Activated naive CD4-positive, alpha-beta T cell treated with anti-CD3 and anti-CD28 coated beads, Interleukin-2, amount 50 U/mL, for 16 hours (primary cell): ENCODE results near the gene SYCE3.

Source experiments
- DNase-seq: peaks from one replicate; pipeline ENCODE4 v3.0.0-alpha.2; 2020

Gene SYCE3

DNA sequence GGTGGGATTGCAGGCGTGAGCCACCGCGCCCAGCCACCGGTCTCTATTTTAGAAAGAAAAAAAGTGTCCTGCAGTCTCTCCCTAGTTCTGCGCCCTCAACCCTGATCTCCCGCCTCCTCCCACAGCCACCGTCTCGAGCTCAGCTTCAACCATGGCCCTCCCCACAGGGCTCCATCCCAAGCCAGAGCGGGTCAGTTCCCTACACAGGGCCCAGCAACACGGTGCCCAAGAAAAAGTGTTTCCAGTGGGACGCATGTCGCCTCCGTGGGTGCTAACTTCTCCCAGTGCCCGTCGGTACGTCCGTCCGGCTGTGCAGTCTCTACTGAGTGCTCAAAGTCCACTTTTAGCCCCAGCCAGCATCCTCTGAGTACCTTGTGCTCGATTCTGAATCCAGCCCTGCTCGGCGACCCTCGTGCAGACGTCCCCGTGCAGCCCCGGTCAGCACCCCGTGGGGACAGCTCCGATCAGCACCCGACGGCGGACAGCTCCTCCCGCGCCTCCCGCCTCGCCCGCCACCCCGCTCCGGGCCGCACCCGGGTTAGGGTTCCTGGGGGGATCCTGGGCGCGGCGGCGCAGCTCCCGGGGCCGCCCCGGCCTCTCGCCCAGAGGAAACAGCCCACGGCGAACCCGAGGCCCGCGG is 37.2 kb upstream of the SYCE3 start:
- peak; percentile 63 for DNase-seq

DNA sequence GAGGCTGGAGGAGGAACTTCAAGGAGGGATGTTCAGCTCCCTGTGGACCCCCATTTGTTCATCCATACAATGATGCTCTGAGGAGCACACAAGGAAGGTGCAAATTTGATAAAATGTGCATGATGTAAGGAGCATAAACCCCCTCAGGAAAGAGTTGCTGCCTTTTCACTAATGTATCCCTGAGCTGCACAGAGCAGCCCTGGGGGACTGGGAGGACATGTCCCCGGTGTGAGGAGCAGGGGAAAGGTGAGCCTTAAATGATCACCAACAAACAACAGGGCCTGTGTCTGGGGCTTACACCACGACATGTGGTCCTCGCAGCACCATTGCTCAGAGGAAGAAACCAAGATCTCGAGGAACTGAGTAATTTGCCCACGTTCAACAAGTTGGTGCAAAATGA is 34.4 kb upstream of the SYCE3 start:
- no peak for DNase-seq

DNA sequence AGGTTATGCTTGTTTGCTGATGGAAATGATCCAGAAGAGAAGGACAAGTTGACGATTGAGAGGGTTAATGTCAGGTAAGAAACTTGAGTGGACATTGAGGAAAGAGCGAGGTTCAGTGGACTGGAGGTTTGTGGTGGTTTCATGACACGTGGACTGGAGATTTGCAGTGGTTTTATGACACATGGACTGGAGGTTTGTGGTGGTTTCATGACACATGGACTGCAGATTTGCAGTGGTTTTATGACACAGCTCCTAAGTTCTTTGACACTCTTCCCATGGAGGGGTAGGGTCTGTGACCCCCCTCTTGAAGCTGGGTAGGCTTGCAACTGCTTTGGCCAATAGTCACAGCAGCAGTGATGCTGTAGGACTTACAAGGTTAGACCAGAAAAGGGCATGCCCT is 32.5 kb upstream of the SYCE3 start:
- no peak for DNase-seq

DNA sequence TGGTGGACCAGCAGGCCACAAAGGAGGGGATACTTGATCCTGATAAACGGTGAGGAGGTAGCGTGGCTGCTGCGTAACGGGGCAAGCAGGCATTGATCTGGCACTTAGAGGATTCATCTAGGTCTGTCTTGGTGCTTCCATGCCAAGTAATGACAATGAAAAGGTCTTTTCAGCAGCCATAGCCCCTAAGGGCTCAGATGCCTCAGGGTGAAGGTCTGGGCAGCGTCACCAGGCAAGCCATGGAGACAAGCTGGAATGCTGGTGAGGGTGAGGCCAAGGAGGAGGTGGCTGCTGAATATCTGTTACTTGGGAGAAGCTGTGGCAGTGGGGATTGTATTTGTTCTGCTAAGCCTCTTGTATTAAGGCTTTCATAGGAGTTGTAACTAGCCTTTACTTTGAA is 24.7 kb upstream of the SYCE3 start:
- DNase-seq = no peak

DNA sequence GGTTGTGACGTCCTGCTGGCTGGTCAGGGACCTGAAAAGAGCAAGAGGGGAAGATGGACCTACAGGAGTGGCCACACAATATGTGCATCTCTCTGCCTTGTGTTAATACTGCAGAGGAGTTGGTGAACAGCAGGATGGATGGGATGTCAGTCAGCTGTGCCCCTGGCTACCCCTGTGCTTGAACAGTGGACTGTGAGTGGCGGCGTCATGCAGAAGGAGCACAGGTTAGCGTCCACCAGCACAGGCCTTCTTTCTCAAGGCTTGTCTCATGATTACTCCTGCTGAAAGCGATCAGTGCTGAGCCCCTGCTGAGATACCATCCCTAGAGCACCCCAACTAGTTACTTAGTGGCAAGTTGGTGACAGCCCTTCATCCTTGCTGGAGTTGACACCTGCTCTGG is 23.7 kb upstream of the SYCE3 start:
- no peak for DNase-seq

DNA sequence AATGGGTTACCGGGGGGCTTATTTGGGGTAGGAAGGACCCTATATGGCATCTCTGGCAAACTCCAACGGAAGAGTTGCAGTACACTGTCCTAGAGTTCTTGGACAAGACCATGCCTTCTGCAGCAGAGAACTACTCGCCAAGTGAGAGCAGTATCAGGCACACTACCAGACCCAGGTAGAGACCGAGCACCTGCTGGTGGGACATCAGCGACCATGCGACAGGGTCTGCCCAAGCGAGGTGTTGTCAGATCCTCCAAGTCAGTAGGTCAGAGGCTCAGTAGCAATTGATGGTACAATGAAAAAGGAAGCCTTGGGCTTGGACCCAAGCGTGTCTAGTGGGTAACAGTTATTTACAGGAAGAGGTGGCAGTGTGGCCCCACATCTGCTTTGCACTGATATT is 23.1 kb upstream of the SYCE3 start:
- no peak for DNase-seq

DNA sequence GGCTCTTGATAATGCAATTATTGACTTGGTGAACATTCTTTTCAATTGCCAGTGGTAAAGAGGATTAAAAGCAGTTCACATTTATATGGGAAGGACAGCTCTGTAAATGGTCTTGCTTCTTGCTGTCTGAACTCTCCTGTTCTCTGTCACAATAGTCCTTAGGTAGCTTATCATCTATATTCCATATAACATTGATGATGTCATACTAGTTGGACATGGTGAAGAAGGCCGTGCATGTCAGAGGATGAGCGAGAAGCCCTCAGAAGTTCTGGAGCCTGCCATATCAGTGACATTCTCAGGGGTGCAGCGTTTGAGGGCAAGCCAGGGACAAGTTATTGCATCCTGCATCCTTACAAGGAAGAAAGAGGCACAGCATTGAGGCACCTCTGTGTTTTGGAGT is 22.5 kb upstream of the SYCE3 start:
- no peak for DNase-seq

DNA sequence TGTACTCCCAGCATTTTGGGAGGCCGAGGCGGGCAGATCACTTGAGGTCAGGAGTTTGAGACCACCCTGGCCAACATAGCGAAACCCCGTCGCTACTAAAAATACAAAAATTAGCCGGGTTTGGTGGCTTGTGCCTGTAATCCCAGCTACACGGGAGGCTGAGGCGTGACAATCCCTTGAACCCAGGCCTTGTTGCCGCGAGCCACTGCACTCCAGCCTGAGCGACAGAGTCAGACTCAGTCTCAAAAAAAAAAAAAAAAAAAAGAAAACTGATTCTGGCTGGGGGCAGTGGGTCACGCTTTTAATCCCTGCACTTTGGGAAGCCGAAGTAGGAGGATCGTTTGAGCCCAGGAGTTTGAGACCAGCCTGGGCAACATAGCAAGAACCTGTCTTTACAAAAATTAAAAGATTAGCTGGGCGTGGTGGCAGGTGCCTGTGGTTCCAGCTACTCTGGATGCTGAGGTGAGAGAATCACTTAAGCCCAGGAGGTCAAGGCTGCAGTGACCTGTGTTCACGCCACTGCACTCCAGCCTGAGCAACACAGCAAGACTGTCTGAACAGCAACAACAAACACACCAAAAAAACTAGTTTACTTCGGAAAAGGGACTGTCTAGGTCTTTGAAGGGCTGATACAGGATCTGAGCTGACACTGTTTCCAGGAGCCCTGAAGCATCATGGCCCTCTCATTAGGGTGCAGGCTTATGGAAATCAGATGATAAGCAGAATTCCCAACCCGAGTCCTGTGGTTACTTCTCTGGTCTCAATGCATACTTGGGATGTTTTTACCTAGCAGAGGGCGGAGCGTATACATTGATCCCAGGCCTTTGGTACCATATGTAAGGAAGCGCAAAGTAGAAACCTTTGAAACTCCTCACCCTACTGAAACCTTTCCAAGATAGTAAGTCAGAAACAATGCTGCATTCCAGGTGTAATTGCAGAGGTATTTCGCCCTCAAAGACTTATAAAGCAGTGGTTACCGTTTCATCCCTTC is 21.7 kb upstream of the SYCE3 start:
- no peak for DNase-seq

DNA sequence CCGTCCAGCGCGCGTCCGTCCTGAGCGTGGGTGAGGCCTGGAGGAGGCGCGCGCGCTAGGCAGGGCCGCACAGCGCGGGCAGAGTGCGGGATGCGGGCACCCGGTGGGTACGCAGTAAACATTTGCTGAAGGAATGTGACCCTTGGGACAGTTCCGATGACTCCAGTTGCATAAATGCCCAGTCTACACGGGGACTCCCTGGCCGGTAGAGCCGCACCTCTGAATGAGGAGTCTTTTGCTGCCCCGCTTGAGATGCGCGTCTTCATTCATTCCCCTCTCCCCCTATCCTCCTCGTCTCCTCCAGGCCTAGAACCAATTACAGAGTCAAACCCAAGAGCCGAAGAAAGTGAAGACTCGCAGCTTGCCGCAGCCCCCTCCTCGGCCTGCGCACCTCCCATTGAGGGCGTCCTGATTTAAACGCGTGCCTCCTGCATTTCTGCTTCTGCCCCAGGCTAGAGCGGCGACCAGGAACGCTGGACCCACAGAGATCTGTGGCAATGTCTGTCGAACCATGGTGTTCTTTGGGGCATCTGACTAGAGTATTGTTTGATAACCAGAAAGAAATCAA is 20.7 kb upstream of the SYCE3 start:
- DNase-seq = no peak

DNA sequence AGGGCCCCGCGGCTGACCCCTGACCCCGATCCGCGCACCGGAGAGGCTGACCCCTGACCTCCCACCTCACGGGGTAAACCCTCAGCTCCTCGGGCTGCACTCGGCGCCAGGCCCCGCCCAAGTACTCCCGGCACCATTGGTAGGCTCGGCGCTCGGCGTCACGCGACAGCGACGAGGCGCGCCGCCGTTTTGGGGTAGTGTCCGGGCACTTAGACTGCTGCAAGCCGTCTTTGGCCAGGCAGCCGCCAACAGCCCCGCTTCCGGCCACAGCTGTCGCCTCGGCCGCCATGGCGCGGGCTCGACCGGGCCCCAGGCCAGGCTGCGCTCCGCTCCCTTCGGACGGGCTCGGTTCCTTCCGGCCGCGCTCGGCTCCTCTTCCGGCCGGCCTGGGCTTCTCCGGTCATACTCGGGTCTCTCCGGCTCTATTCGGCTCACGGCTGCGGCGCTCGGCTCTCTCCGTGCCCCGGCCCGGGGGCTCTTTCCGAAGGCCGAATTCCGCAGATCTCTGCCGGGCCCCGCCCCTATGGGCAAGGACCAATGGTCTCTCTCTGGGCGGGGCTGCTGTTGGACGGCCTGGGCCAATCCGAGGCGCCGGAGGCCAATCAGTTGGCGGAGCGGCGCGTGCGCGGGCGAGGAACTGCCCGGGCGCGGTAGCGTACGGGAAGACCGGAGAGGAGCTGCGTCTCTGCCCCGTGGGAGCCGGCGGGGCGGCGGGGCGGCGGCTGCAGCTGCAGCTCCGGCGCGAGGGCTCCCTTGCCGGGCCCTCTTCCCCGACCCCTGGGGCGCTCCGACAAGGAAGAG is 20.0 kb upstream of the SYCE3 start, which contains the start of gene CHKB:
CHKB (minus strand) TSS at position 357 of the 801 bp plus-strand sequence; CDS start at position 289, 68 bp downstream.
- DNase-seq = peak; percentile 99

DNA sequence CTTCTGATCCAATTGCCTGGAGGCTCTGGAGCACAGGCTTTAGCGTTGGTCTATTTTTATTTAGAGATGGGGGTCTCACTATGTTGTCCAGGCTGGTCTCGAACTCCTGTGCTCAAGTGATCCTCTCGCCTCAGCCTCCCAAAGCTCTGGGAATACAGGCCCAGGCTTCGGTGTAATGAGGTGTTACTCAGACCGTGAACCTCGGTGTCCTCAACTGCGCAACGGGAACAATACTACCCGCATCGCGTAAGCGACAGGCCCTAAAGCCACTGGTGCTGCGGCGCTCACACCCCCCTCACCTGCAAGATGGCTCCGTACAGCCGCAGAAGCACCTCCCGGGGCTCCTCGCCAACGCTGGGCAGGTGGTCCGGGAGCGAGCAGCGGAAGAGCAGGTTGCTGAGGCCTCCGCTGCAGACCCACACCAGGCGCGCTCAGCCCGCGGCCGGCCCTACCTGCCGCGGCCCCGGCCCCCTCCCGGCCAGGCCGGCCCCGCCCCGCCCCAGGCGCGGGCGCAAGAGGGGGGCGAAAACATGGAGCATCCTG is 19.3 kb upstream of the SYCE3 start:
- peak; percentile 33 for DNase-seq

DNA sequence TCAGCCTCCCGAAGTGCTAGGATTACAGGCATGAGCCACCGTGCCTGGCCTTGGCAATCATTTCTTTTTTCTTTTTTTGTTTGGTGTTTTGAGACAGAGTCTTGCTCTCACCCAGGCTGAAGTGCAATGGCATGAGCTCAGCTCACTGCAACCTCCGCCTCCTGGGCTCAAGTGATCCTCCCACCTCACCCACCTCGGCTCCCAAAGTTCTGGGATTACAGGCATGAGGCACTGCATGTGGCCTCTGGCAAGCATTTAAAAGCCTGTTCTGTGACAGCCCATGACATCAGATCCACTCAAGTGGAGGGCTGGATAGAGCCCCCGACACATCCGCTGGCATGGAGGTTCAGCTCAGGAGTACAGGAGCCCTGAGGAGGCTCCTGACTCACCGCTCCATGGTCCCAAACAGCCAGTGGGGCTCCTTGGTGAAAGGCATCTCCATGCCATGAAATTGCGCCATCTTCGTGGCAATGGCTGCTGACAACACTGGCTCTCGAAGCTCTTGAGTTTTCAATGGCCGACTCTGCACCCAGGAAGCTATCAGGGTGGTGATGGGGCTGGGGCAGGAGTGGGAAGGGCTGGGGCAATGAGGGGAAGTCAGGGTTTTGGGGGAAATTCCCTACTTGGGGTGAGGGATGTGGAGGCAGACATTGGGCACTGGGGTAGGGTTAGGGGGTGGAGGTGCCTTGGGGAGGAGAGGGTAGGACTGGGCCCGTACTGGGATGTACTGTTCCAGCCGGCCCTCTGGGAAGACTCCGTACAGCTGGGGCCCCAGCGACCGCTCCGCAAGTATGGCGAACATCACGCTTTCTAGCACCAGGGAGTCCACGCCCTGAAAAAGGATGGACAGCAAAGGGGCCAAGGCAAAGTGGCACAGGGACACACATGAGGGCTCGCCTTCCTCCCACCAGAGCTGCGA is 18.6 kb upstream of the SYCE3 start:
- DNase-seq = no peak

DNA sequence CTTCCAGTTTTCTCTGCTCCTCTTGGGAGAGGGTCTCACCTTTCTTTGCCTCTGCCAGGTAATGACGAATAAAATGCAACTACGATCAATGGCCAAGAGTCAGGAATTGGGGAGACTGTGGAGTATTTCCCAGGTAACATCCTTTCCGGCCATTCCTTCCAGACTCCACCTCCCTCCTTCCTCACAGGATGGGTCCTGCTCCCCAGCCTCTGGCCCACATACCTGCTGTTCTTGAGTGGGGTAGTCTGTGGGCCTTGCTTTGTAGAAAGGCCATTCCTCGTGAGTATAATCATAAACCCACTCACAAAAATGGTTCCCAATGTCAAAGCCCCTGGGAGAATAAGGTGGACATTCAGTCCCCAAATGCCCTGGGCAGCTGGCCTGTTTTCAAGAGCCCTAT is 17.0 kb upstream of the SYCE3 start:
- DNase-seq = no peak

DNA sequence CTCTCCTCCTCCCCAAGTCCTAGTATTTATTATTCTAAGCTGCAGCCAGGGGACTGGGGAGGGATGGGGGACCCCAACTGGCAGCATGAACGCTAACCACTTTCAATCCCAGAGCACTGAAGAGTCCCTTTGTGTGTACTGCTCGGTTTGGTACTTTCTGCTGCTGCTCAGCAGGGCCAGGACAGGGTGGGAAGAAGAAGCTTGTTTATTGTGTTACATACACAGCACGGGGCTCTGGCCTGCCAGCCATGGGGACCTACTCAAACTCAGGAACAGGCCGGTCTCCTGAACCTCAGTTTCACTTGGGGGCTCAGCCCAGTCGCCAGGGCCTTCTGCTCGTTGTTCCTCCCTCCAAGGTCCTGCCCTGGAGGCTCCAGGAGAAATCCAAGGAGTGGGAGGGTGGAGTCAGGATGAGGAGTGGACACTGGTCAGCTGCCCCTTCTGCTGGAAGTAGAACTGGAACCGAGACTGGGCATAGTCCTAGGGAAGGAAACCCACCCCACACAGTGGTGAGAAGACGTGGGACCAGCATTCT is 16.1 kb upstream of the SYCE3 start:
- DNase-seq = no peak

DNA sequence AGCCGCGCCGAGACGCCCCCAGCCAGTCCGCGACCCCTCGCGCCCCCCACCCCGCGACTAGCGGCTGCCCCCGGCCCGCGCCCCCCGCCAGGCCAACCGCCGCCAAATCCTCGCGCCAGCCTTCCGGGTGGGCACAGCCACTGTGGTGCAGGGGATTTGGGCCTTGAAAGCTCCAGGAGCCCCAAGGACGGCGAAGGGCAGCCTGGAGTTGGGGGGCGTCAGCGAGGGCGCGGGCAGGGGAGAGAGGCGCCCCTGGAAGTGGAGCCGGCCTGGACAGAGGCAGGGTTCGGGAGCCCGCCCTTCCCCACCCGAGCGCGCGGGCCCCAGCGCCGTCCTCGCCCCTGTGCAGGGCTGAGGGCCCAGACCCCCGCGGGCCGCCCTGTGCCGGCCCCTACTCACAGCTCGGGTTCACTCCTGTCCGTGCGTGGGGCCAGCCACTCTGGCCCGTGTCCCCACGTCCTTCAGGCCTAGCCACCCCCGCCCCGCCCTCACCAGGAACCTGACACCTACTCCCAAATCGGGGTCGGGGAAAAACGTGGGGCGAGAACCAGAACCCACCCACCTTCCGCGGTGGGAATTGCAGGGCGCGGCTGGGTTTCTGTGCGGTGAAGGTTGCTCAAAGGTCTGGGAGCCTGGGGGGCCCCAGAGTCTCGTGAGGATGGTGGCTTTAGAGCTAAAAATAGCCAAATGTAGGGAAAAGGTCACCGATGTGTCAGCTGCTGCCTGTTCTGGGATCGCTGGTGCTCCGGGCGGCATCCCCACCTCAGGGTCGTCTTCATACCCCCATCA is 15.5 kb upstream of the SYCE3 start, which contains the start of gene CPT1B:
CPT1B (minus strand) TSS at position 441 of the 789 bp plus-strand sequence. CDS start 512 bp downstream, outside the sequence.
- DNase-seq = no peak

DNA sequence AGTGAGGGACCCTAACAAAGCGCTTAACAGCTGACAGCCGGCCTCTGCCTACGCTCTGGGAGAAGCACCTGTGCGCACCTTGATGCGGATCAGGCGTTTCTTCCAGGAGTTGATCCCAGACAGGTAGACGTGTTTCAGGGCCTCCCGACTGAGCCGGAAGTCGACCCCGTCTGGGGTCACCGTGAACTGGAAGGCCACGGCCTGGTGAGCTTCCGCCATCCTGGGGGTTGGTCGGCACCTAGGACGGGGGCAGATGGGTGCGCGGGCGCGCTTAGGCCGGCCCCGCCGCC is 14.9 kb upstream of the SYCE3 start:
- no peak for DNase-seq

DNA sequence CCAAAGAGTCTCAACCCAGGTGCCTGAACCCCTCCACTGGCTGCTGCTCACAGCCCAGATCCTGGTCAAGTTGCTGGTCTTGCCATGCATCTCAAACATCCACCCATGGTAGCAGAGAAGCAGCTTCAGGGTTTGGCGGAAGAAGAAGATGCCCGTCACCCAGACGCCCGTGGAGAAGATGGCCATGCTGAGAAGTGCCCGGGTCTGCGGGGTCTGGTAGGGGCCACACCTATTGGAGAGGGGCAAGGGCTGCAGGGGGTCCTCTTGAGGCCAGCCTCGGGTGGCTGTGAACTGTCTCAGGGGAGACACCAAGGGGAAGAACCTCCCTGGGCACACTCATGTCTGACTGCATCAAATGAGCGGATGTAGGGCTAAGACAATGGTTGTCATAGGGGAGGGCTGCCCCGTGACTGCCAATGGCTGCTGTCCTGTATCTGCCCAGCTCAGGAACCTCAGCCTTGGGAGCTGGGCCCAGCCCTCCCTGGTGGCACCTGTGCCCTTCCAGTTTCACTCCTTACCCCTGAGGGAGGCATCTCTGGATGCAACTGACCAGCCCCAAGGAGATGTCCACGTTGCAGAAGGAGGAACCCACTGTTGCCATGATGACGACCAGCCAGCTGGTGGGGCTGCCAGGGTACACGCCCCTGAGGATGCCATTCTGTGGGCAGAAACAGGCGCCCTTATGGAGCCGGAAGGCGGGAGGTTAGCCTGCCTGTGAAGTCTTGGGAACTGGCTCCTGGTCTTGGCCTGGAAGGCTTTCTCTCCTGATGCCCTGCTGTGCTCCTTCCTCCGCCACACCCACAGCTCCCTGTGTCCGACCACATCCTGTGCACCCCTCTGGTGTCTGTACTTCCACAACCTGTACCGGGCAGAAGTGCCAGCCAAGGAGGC is 14.3 kb upstream of the SYCE3 start:
- no peak for DNase-seq

DNA sequence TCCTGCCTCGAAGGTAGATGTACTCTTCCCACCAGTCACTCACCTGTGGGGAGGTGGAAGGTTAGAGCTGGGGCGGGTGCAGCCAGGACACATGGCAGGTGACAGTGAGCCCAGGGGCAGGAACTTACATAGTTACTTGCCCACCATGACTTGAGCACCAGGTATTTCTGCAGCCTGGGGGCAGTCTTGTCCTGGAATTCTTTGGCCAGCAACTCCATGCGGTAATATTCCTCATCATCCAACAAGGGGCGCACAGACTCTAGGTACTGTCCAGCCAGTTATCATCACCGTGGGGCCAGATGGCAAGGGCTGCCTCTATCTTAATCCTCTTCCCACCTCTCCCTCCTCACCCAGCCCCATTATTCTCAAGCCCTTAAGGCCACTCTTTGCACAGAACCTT is 13.4 kb upstream of the SYCE3 start:
- DNase-seq = no peak

DNA sequence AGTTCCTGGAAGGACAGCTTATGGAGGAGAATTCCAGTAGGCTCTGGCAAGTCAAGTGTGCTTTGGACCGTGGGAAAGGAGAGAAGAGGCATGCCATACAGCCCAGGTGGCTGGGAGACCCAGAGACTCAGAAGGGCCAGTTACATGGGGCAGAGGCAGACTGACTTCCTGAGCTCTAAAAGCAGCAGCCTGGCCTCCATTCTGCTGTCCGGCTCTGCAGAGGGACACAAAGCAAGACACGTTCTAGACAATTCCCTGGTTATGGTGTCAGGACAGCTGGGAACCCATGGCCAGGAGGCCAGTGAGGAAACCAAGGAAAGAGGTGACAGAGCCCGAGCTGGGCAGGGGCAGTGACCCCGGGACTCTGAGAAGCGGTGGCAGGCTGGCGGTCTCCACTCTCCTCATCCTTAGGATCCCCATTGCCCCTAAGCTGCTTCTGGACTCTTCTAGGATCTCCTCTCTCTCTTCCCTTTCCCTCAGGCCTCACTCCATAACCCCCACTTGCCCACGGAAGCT is 12.8 kb upstream of the SYCE3 start:
- no peak for DNase-seq
